NCI-H187 treated with DMSO at 0.1 percent for 48 hours (cell line): ENCODE results near the gene SAPCD2.
A peak's percentile ranks its signal among the peaks of the same experiment; 100 is the strongest.

ENCODE experiments used
- DNase-seq: peaks from one replicate; lab custom pipeline; 2025; lab: John Stamatoyannopoulos, UW

SAPCD2 gene

GRCh38 chr9:137107312-137107921 is 37.1 kb upstream of the SAPCD2 start:
- no peak for DNase-seq

GRCh38 chr9:137106662-137107250 is 36.4 kb upstream of the SAPCD2 start:
- no peak for DNase-seq

- DNase-seq = no peak
These were observed 35.7 kb upstream of the SAPCD2 start for GRCh38 chr9:137105814-137106661.

- no peak for DNase-seq
These were observed 33.0 kb upstream of the SAPCD2 start for GRCh38 chr9:137103206-137103999.

- DNase-seq = no peak
These were observed 28.9 kb upstream of the SAPCD2 start for GRCh38 chr9:137099231-137099630.

- no peak for DNase-seq
These were observed 27.6 kb upstream of the SAPCD2 start for GRCh38 chr9:137097761-137098462.

- DNase-seq = no peak
These were observed 26.6 kb upstream of the SAPCD2 start for GRCh38 chr9:137096785-137097546.

- DNase-seq = no peak
These were observed 25.5 kb upstream of the SAPCD2 start for GRCh38 chr9:137095664-137096517.

GRCh38 chr9:137089232-137089947 is 19.0 kb upstream of the SAPCD2 start:
- DNase-seq = no peak

GRCh38 chr9:137088121-137088520 is 17.8 kb upstream of the SAPCD2 start:
- DNase-seq = no peak

- DNase-seq = no peak
These were observed 17.1 kb upstream of the SAPCD2 start for GRCh38 chr9:137087409-137087925.

- peak; percentile 77 for DNase-seq
These were observed 16.4 kb upstream of the SAPCD2 start, which contains the start of gene MAN1B1 for GRCh38 chr9:137086531-137087408. MAN1B1 (plus strand) TSS chr9:137086985; CDS start chr9:137087000, 15 bp downstream.

- DNase-seq = no peak
These were observed 15.7 kb upstream of the SAPCD2 start for GRCh38 chr9:137085920-137086530.

- no peak for DNase-seq
These were observed 14.2 kb upstream of the SAPCD2 start for GRCh38 chr9:137084526-137084925.

- DNase-seq = no peak
These were observed 13.1 kb upstream of the SAPCD2 start for GRCh38 chr9:137083394-137084004.

GRCh38 chr9:137082925-137083290 is 12.6 kb upstream of the SAPCD2 start:
- no peak for DNase-seq
